Pons (tissue), 1 donor: ENCODE data around the gene CCL4L2.
"Not testable (repeated sequence)": the region's sequence is repeated elsewhere in the genome, so short reads cannot be mapped to it uniquely, and the experiment has no call there.

Source experiments
- DNase-seq: peaks from one replicate; pipeline ENCODE4 v3.0.0-alpha.2; 2016; ENCODE audit warnings: low spot score

CCL4L2 gene

GRCh38 chr17:36221581-36222100 is 10.8 kb downstream of the CCL4L2 start:
- DNase-seq, result not testable (repeated sequence)

GRCh38 chr17:36222967-36223366 is 12.1 kb downstream of the CCL4L2 start:
- not testable (repeated sequence) for DNase-seq

- not testable (repeated sequence) for DNase-seq
These were observed 18.8 kb downstream of the CCL4L2 start for GRCh38 chr17:36229644-36230043.

- not testable (repeated sequence) for DNase-seq
These were observed 31.2 kb downstream of the CCL4L2 start for GRCh38 chr17:36242046-36242445.
